NCI-H69 (cell line): ENCODE measurements around the gene HABP2.

Experiments
- DNase-seq: peaks from one replicate; lab custom pipeline; 2025; lab: John Stamatoyannopoulos, UW

HABP2 gene

DNA sequence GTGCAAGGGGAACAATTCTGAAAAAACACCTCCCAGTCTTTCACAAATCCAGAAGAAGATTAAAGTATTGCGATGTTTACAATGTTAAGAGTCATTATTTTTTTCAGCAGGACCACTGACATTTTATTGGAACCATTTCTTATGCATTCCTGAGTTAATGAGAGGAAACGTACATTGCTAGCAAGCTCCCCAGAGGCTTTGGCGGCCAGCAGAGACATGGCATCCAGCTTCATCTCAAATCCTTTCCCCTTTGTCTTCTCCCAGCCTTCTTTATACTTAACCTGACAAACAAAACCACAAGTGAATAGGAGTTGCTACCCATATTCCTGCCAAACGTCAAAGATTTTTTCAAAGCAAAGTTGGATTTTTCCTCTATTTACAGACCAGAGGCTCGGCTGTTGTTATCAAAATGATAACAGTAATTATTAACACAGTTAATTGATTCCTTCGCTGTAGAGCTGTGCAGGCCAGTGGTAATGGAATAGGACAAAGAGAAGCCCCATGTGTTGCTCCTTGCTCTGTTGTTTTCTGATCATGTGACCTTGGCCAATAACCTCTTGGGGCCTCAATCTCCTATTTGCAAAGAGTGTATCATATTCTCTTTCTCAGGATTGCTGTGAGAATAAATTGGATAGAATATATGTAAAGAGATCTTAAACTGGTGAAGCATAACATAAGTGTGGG, 79.0 kb downstream of the HABP2 start:
- DNase-seq, result no peak
